ENCODE measurements around the gene SAP30BP. TPM values are rescaled to one million over a fixed set of nuclear protein-coding genes. Genes with fewer than 3 reads are reported as not detected.

The SAP30BP gene
- total and polyA plus RNA-seq, 2 of the 13 experiments (the other 11 are each of a cell fraction or from before 2014, with no cell fraction given) = 67.7 to 99.4 TPM

- H3K4me3 ChIP-seq (replicated peaks in 1 of 3; ENCODE audit: insufficient read depth in 1 of 3, low read depth in 2 of 3, low read length in 3 of 3) = peak overlapping the region; percentile 77 to 99 (median 99)
- H3K27ac ChIP-seq (ENCODE audit: extremely low read length, insufficient read depth, low read length) = peak overlapping the region; percentile 69
- TF ChIP-seq MXD3 (CRISPR knock-in tag; IDR thresholded peaks at IDR 0.05) = no peak
- TF ChIP-seq ZNF709 (CRISPR knock-in tag; IDR thresholded peaks at IDR 0.05) = no peak
- TF ChIP-seq ZNF260 (CRISPR knock-in tag; IDR thresholded peaks at IDR 0.05; ENCODE audit: borderline replicate concordance, low read depth) = no peak
- TF ChIP-seq MIER3 (CRISPR knock-in tag; IDR thresholded peaks at IDR 0.05; ENCODE audit: borderline replicate concordance) = no peak
- 0 out of 2 replicates have a peak, but pooled peaks have one; percentile 13 for TF ChIP-seq ZNF747 (CRISPR knock-in tag; IDR thresholded peaks at IDR 0.05; ENCODE audit: borderline replicate concordance)
- no peak for TF ChIP-seq PBX2 (CRISPR knock-in tag; IDR thresholded peaks at IDR 0.05)
- TF ChIP-seq ZNF784 (CRISPR knock-in tag; IDR thresholded peaks at IDR 0.05; ENCODE audit: borderline replicate concordance) = peak; percentile 65; the same call in 1 of the 2 replicates
- TF ChIP-seq GPN1 (CRISPR knock-in tag; IDR thresholded peaks at IDR 0.05; ENCODE audit: borderline replicate concordance) = no peak
- TF ChIP-seq ZNF569 (CRISPR knock-in tag; IDR thresholded peaks at IDR 0.05; ENCODE audit: borderline replicate concordance) = peak; percentile 13; the same call in 1 of the 2 replicates
- TF ChIP-seq ZNF646 (CRISPR knock-in tag; IDR thresholded peaks at IDR 0.05) = no peak
- no peak for TF ChIP-seq SALL2 (CRISPR knock-in tag; IDR thresholded peaks at IDR 0.05)
- no peak for TF ChIP-seq MTERF4 (CRISPR knock-in tag; IDR thresholded peaks at IDR 0.05)
- H3K79me2 ChIP-seq (ENCODE audit: insufficient read depth, low read length) = peaks cover 68% of the 10 kb centered on the region
- DNase-seq (ENCODE audit: low spot score) = no peak
- H2AFZ ChIP-seq (ENCODE audit: low read length) = no peak overlapping the region
- WGBS (ENCODE audit: low lambda C conversion rate) = 0% methylated on average over 4 of the region's 4 CpGs
- H3K36me3 ChIP-seq (replicated peaks in 1 of 2; ENCODE audit: control insufficient read depth in 1 of 2, insufficient read depth in 2 of 2, low read length in 2 of 2) = peaks cover 14 to 46% of the 10 kb centered on the region in 2 experiments
- H3K9me3 ChIP-seq (ENCODE audit: low read length) = no peaks in the 10 kb centered on the region
- H4K20me1 ChIP-seq (ENCODE audit: insufficient read depth, low read length) = peaks cover 6% of the 10 kb centered on the region; the same call in 1 of the 2 replicates
- ATAC-seq = no peak
- in situ Hi-C loops (cut with HindIII; ENCODE audit: extremely low pct_ligation_motif_present, low pct_unique_long_range_greater_than_20kb) = no loop called here
- H3K4me2 ChIP-seq (ENCODE audit: low read depth, low read length) = peak overlapping the region; percentile 82
- H3K4me1 ChIP-seq (ENCODE audit: insufficient read depth, low read length) = peaks cover 39% of the 10 kb centered on the region
- peaks cover 0 to 5% of the 10 kb centered on the region in 2 experiments; a peak in 1 of 5 replicates for H3K27me3 ChIP-seq (ENCODE audit: control insufficient read depth in 1 of 2, insufficient read depth in 2 of 2, low read length in 2 of 2)
- CTCF ChIA-PET (ENCODE audit: low intra/inter-chr PET ratio, low total read pairs) = interaction anchor here (1.4 kb wide), 1 partner anchor 34 kb away, joined by 3 read pairs; no protein-coding TSS in a partner anchor
- no peak for FAIRE-seq
- intact Hi-C loops (cut with micrococcal nuclease; ENCODE audit: unreplicated experiment) = loop anchor here (1.0 kb wide), 1 partner anchor 35 kb away; the partner anchor contains the start of gene SMIM5
- H3K9ac ChIP-seq (ENCODE audit: insufficient read depth, low read depth, low read length) = peak overlapping the region; percentile 92
- BruUV-seq (replicated peaks) = no TSS peak
- POLR2A ChIA-PET = interaction anchor here (1.3 to 2.0 kb wide), 3 partner anchors 22 to 86 kb away, joined by 3 to 11 read pairs (median 4); partner anchors contain the start of gene ITGB4
Measured at GRCh38 chr17:75667825-75668224, 687 bp downstream of the SAP30BP start.
